GM23338 (cell line): ENCODE results near the gene RBBP7. TPM values are rescaled to one million over a fixed set of nuclear protein-coding genes. Genes with fewer than 3 reads are reported as not detected.

Experiments
- ATAC-seq: fragments of 200-7000 bp; cut with Tn5 transposase; 3 replicates; pipeline ENCODE4 v1.9.1; 2020
- DNase-seq: peaks from one replicate; pipeline ENCODE4 v3.0.0-alpha.2; 2015; ENCODE audit warnings: low spot score
- H2AFZ ChIP-seq: fragments of 200-600 bp; sonication (generic); 2 replicates; pipeline ENCODE4 v1.8.0; 2016; ENCODE audit warnings: antibody characterized with exemption, mild to moderate bottlenecking, moderate library complexity
- H3F3A ChIP-seq: fragments of 200-600 bp; sonication (generic); replicated peaks from 2 replicates; pipeline ENCODE4 v1.8.0; 2017; ENCODE audit warnings: antibody characterized with exemption, mixed run types, low read depth
- H3K27ac ChIP-seq: fragments of 200-600 bp; sonication (generic); 2 replicates; pipeline ENCODE4 v1.6.1; 2016; ENCODE audit warnings: low read depth
- H3K27me3 ChIP-seq: fragments of 200-600 bp; sonication (generic); 2 replicates; pipeline ENCODE4 v1.8.0; 2016; ENCODE audit warnings: mild to moderate bottlenecking, mixed run types, moderate library complexity; ENCODE audit not compliant: insufficient read depth
- H3K36me3 ChIP-seq: fragments of 200-600 bp; sonication (generic); 2 replicates; pipeline ENCODE4 v1.8.0; 2016; ENCODE audit warnings: mild to moderate bottlenecking; ENCODE audit not compliant: insufficient read depth
- H3K4me1 ChIP-seq: fragments of 200-600 bp; sonication (generic); 2 replicates; pipeline ENCODE4 v1.8.0; 2016; ENCODE audit warnings: mild to moderate bottlenecking, moderate library complexity; ENCODE audit not compliant: insufficient read depth
- H3K4me2 ChIP-seq: fragments of 200-600 bp; sonication (generic); 2 replicates; pipeline ENCODE4 v1.7.1; 2017; ENCODE audit warnings: mixed run types
- H3K4me3 ChIP-seq: fragments of 200-600 bp; sonication (generic); 2 replicates; pipeline ENCODE4 v1.6.1; 2016; ENCODE audit warnings: mixed run types
- H3K79me2 ChIP-seq: fragments of 200-600 bp; sonication (generic); replicated peaks from 2 replicates; pipeline ENCODE4 v1.8.0; 2017; ENCODE audit warnings: mild to moderate bottlenecking; ENCODE audit not compliant: insufficient read depth
- H3K9me2 ChIP-seq: fragments of 200-600 bp; sonication (generic); 2 replicates; pipeline ENCODE4 v1.8.0; 2017; ENCODE audit not compliant: insufficient read depth
- H4K20me1 ChIP-seq: fragments of 200-600 bp; sonication (generic); replicated peaks from 2 replicates; pipeline ENCODE4 v1.8.0; 2017; ENCODE audit warnings: mild to moderate bottlenecking; ENCODE audit not compliant: insufficient read depth
- H3K27ac Mint-ChIP-seq: 2 replicates; pipeline ENCODE4 v1.8.0; 2020; ENCODE audit warnings: inconsistent platforms, mild to moderate bottlenecking, moderate library complexity, mixed read lengths
- H3K27me3 Mint-ChIP-seq: 3 replicates; pipeline ENCODE4 v1.8.0; 2022; ENCODE audit warnings: low read depth, mild to moderate bottlenecking, moderate library complexity, mixed read lengths, inconsistent platforms; ENCODE audit not compliant: insufficient read depth, poor library complexity
- H3K36me3 Mint-ChIP-seq: 3 replicates; pipeline ENCODE4 v1.8.0; 2021; ENCODE audit warnings: low read depth, mild to moderate bottlenecking, inconsistent platforms, moderate library complexity, mixed read lengths
- H3K4me1 Mint-ChIP-seq: 3 replicates; pipeline ENCODE4 v1.8.0; 2020; ENCODE audit warnings: mild to moderate bottlenecking, inconsistent platforms, mixed read lengths
- H3K4me3 Mint-ChIP-seq: 3 replicates; pipeline ENCODE4 v1.8.0; 2021; ENCODE audit warnings: moderate library complexity, mild to moderate bottlenecking, inconsistent platforms, mixed read lengths
- H3K9me3 Mint-ChIP-seq: 3 replicates; pipeline ENCODE4 v1.8.0; 2020; ENCODE audit warnings: moderate library complexity, mild to moderate bottlenecking, inconsistent platforms, mixed read lengths
- CREB1 ChIP-seq: fragments of 250-450 bp; sonication (Bioruptor Pico); IDR thresholded peaks from 2 replicates; pipeline ENCODE4 v1.5.0; 2020; ENCODE audit warnings: low read depth, mild to moderate bottlenecking, moderate library complexity
- JUNB ChIP-seq: IDR thresholded peaks from one replicate; pipeline ENCODE4 v1.6.1; 2016; ENCODE audit warnings: antibody characterized with exemption; ENCODE audit not compliant: unreplicated experiment
- NANOG ChIP-seq: IDR thresholded peaks from 2 replicates; pipeline ENCODE4 v1.6.1; 2016; ENCODE audit warnings: antibody characterized with exemption, borderline replicate concordance
- ZNF114 ChIP-seq: fragments of 250-450 bp; sonication (Bioruptor Pico); IDR thresholded peaks from 2 replicates; pipeline ENCODE4 v1.5.0; 2020; ENCODE audit warnings: mild to moderate bottlenecking, moderate library complexity
- ZNF331 ChIP-seq: fragments of 250-450 bp; sonication (Bioruptor Pico); IDR thresholded peaks from 2 replicates; pipeline ENCODE4 v1.5.0; 2020; ENCODE audit warnings: low read depth, mild to moderate bottlenecking, moderate library complexity
- polyA plus RNA-seq: library from polyadenylated mRNA; unstranded; fragments of >200 nt; fragmentation: Nextera tagmentation; extraction: Ambion mirVana; gene quantifications from 2 replicates; pipeline ENCODE4 v1.2.1, GENCODE V29; 2016
- total RNA-seq: library from RNA; depleted of rRNA; stranded (reverse); fragments of >200 nt; shearing (Covaris generic); gene quantifications from 2 replicates; pipeline ENCODE4 v1.2.3, GENCODE V29; 2014
- TF ChIP-seq, protein P1 (sequence below): IDR thresholded peaks from 2 replicates; pipeline ENCODE4 v1.6.1; 2016; ENCODE audit warnings: antibody characterized with exemption
- TF ChIP-seq, protein P2 (sequence below): fragments of 250-450 bp; sonication (Bioruptor Pico); IDR thresholded peaks from 2 replicates; pipeline ENCODE4 v1.5.0; 2020; ENCODE audit warnings: mild to moderate bottlenecking, moderate library complexity
- TF ChIP-seq, protein P3 (sequence below): IDR thresholded peaks from one replicate; pipeline ENCODE4 v1.6.1; 2018; ENCODE audit warnings: antibody characterized with exemption; ENCODE audit not compliant: unreplicated experiment

The RBBP7 gene
- total and polyA plus RNA-seq, 2 experiments from 2014 or later = 111 to 167 TPM

DNA sequence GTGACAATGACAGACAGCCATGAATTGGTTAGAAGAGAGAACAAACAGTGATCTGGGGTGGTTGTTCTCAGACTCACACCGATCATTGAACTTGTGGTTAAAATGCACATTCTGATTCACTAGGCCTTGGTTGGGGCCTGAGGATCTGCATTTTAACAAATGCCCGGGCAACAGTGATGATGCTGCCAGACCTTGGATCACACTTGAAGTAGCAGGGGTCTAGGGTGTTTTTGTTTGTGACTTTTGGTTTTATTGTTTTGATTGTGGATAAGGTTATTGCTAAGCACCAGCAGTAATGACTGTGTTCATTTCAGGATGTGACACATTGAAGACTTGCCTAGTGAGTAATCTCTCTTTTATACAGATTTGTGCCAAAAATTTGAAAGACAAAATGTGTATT, 47.4 kb downstream of the RBBP7 start:
- no peaks in the 10 kb centered on the region for H3K27me3 ChIP-seq
- H3K27ac ChIP-seq = no peak overlapping the region
- H3K9me2 ChIP-seq = no peaks in the 10 kb centered on the region
- no peaks in the 10 kb centered on the region for H3F3A ChIP-seq
- DNase-seq = no peak
- no peak overlapping the region for H2AFZ ChIP-seq
- Mint-ChIP-seq H3K27me3 (peaks cover 1% of the 10 kb centered on the region), H3K36me3 (peaks cover 60% of the 10 kb centered on the region; the same call in 2 of the 3 replicates), H3K9me3 (no peaks in the 10 kb centered on the region), H3K4me1 (peaks cover 3% of the 10 kb centered on the region; the same call in 2 of the 3 replicates), H3K4me3 (no peak overlapping the region), H3K27ac (no peak overlapping the region)
- ATAC-seq = no peak
- H3K79me2 ChIP-seq = peaks cover 7% of the 10 kb centered on the region
- no peaks in the 10 kb centered on the region for H3K4me1 ChIP-seq
- H3K4me2 ChIP-seq = no peak overlapping the region
- no peak overlapping the region for H3K4me3 ChIP-seq
- no peaks in the 10 kb centered on the region; the same call in 1 of the 2 replicates for H4K20me1 ChIP-seq
- H3K36me3 ChIP-seq = no peaks in the 10 kb centered on the region; the same call in 1 of the 2 replicates
- TF ChIP-seq, protein P1, sequence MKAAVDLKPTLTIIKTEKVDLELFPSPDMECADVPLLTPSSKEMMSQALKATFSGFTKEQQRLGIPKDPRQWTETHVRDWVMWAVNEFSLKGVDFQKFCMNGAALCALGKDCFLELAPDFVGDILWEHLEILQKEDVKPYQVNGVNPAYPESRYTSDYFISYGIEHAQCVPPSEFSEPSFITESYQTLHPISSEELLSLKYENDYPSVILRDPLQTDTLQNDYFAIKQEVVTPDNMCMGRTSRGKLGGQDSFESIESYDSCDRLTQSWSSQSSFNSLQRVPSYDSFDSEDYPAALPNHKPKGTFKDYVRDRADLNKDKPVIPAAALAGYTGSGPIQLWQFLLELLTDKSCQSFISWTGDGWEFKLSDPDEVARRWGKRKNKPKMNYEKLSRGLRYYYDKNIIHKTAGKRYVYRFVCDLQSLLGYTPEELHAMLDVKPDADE = no peak
- TF ChIP-seq, protein P2, sequence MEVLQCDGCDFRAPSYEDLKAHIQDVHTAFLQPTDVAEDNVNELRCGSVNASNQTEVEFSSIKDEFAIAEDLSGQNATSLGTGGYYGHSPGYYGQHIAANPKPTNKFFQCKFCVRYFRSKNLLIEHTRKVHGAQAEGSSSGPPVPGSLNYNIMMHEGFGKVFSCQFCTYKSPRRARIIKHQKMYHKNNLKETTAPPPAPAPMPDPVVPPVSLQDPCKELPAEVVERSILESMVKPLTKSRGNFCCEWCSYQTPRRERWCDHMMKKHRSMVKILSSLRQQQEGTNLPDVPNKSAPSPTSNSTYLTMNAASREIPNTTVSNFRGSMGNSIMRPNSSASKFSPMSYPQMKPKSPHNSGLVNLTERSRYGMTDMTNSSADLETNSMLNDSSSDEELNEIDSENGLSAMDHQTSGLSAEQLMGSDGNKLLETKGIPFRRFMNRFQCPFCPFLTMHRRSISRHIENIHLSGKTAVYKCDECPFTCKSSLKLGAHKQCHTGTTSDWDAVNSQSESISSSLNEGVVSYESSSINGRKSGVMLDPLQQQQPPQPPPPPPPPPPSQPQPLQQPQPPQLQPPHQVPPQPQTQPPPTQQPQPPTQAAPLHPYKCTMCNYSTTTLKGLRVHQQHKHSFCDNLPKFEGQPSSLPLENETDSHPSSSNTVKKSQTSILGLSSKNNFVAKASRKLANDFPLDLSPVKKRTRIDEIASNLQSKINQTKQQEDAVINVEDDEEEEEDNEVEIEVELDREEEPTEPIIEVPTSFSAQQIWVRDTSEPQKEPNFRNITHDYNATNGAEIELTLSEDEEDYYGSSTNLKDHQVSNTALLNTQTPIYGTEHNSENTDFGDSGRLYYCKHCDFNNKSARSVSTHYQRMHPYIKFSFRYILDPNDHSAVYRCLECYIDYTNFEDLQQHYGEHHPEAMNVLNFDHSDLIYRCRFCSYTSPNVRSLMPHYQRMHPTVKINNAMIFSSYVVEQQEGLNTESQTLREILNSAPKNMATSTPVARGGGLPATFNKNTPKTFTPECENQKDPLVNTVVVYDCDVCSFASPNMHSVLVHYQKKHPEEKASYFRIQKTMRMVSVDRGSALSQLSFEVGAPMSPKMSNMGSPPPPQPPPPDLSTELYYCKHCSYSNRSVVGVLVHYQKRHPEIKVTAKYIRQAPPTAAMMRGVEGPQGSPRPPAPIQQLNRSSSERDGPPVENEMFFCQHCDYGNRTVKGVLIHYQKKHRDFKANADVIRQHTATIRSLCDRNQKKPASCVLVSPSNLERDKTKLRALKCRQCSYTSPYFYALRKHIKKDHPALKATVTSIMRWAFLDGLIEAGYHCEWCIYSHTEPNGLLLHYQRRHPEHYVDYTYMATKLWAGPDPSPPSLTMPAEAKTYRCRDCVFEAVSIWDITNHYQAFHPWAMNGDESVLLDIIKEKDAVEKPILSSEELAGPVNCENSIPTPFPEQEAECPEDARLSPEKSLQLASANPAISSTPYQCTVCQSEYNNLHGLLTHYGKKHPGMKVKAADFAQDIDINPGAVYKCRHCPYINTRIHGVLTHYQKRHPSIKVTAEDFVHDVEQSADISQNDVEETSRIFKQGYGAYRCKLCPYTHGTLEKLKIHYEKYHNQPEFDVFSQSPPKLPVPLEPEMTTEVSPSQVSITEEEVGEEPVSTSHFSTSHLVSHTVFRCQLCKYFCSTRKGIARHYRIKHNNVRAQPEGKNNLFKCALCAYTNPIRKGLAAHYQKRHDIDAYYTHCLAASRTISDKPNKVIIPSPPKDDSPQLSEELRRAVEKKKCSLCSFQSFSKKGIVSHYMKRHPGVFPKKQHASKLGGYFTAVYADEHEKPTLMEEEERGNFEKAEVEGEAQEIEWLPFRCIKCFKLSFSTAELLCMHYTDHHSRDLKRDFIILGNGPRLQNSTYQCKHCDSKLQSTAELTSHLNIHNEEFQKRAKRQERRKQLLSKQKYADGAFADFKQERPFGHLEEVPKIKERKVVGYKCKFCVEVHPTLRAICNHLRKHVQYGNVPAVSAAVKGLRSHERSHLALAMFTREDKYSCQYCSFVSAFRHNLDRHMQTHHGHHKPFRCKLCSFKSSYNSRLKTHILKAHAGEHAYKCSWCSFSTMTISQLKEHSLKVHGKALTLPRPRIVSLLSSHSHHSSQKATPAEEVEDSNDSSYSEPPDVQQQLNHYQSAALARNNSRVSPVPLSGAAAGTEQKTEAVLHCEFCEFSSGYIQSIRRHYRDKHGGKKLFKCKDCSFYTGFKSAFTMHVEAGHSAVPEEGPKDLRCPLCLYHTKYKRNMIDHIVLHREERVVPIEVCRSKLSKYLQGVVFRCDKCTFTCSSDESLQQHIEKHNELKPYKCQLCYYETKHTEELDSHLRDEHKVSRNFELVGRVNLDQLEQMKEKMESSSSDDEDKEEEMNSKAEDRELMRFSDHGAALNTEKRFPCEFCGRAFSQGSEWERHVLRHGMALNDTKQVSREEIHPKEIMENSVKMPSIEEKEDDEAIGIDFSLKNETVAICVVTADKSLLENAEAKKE (CRISPR knock-in tag) = no peak
- TF ChIP-seq, protein P3, sequence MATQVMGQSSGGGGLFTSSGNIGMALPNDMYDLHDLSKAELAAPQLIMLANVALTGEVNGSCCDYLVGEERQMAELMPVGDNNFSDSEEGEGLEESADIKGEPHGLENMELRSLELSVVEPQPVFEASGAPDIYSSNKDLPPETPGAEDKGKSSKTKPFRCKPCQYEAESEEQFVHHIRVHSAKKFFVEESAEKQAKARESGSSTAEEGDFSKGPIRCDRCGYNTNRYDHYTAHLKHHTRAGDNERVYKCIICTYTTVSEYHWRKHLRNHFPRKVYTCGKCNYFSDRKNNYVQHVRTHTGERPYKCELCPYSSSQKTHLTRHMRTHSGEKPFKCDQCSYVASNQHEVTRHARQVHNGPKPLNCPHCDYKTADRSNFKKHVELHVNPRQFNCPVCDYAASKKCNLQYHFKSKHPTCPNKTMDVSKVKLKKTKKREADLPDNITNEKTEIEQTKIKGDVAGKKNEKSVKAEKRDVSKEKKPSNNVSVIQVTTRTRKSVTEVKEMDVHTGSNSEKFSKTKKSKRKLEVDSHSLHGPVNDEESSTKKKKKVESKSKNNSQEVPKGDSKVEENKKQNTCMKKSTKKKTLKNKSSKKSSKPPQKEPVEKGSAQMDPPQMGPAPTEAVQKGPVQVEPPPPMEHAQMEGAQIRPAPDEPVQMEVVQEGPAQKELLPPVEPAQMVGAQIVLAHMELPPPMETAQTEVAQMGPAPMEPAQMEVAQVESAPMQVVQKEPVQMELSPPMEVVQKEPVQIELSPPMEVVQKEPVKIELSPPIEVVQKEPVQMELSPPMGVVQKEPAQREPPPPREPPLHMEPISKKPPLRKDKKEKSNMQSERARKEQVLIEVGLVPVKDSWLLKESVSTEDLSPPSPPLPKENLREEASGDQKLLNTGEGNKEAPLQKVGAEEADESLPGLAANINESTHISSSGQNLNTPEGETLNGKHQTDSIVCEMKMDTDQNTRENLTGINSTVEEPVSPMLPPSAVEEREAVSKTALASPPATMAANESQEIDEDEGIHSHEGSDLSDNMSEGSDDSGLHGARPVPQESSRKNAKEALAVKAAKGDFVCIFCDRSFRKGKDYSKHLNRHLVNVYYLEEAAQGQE = no peak
- TF ChIP-seq CREB1 (no peak), NANOG (no peak), JUNB (no peak), ZNF114 (CRISPR knock-in tag) (no peak), ZNF331 (CRISPR knock-in tag) (no peak)
